HG03280 (cell line): ENCODE measurements around the gene CYP27A1.

ENCODE experiments used
- ATAC-seq: cut with Tn5 transposase; IDR thresholded peaks from one replicate; pipeline ENCODE4 v1.9.1; 2021; ENCODE audit warnings: mild to moderate bottlenecking, moderate library complexity; ENCODE audit not compliant: unreplicated experiment

CYP27A1 gene

GRCh38 chr2:218781691-218782527 lies at the start of gene CYP27A1:
TSS of gene CYP27A1 (plus strand) at chr2:218782147. CDS start at chr2:218782183, 36 bp downstream.
- ATAC-seq, result no peak

GRCh38 chr2:218732761-218733158 lies 49.2 kb upstream of the CYP27A1 start:
- no peak for ATAC-seq

- ATAC-seq, result no peak
Measured at GRCh38 chr2:218733171-218734021, 48.6 kb upstream of the CYP27A1 start.

- no peak for ATAC-seq
Measured at GRCh38 chr2:218734190-218734975, 47.6 kb upstream of the CYP27A1 start.

- ATAC-seq, result no peak
Measured at GRCh38 chr2:218736531-218736930, 45.4 kb upstream of the CYP27A1 start.

- no peak for ATAC-seq
Measured at GRCh38 chr2:218743068-218743467, 38.9 kb upstream of the CYP27A1 start.

GRCh38 chr2:218744615-218745014 lies 37.3 kb upstream of the CYP27A1 start:
- no peak for ATAC-seq

GRCh38 chr2:218745160-218745558 lies 36.8 kb upstream of the CYP27A1 start:
- ATAC-seq, result no peak

GRCh38 chr2:218745559-218746469 lies 36.1 kb upstream of the CYP27A1 start:
- no peak for ATAC-seq

GRCh38 chr2:218746470-218746795 lies 35.5 kb upstream of the CYP27A1 start:
- no peak for ATAC-seq

- ATAC-seq, result no peak
Measured at GRCh38 chr2:218746960-218747359, 35.0 kb upstream of the CYP27A1 start.

GRCh38 chr2:218748741-218749441 lies 33.1 kb upstream of the CYP27A1 start:
- ATAC-seq, result no peak

- ATAC-seq, result no peak
Measured at GRCh38 chr2:218754201-218754600, 27.7 kb upstream of the CYP27A1 start.

- no peak for ATAC-seq
Measured at GRCh38 chr2:218754781-218755180, 27.2 kb upstream of the CYP27A1 start.

- no peak for ATAC-seq
Measured at GRCh38 chr2:218755198-218755566, 26.8 kb upstream of the CYP27A1 start.

- no peak for ATAC-seq
Measured at GRCh38 chr2:218755567-218756404, 26.2 kb upstream of the CYP27A1 start.

- ATAC-seq, result no peak
Measured at GRCh38 chr2:218756599-218757377, 25.2 kb upstream of the CYP27A1 start.

- ATAC-seq, result no peak
Measured at GRCh38 chr2:218761795-218762194, 20.2 kb upstream of the CYP27A1 start.
